HepG2 (cell line): Measurements from ENCODE around the gene CALN1. TPM values are rescaled to one million over a fixed set of nuclear protein-coding genes. Genes with fewer than 3 reads are reported as not detected.

Experiments
- ATAC-seq: fragments of 200-7000 bp; cut with Tn5 transposase; 3 replicates; pipeline ENCODE4 v1.9.1; 2020; ENCODE audit warnings: mild to moderate bottlenecking, moderate library complexity
- BruUV-seq: library from RNA; stranded (reverse); fragments of 400-500 nt; replicated peaks from 2 replicates; lab custom pipeline; 2021; lab: Mats Ljungman, UMichigan
- CTCF ChIA-PET: fragments of 300-600 bp; formaldehyde crosslinking; extraction: SDS; loops from one replicate; lab custom pipeline; 2021; ENCODE audit warnings: low total read pairs, inconsistent platforms, low intra/inter-chr PET ratio; lab: Yijun Ruan, JAX
- POLR2A ChIA-PET: fragments of 350-600 bp; sonication (Branson Sonifier 250); formaldehyde crosslinking; loops from one replicate; lab custom pipeline; 2020; ENCODE audit warnings: antibody characterized with exemption, inconsistent platforms; lab: Yijun Ruan, JAX
- DNase-seq: peaks from one replicate; pipeline ENCODE4 v3.0.0-alpha.2; 2015; ENCODE audit warnings: low spot score
- FAIRE-seq: peaks from 3 replicates; lab custom pipeline; 2011; peaks lifted over from hg19 to GRCh38; lab: Jason Lieb, UNC
- H2AFZ ChIP-seq: one replicate; pipeline ENCODE4 v1.6.1; 2011; ENCODE audit warnings: low read length, inconsistent platforms
- H3K27ac ChIP-seq: fragments of 300-600 bp; 3 replicates; pipeline ENCODE4 v1.8.0; 2011; ENCODE audit warnings: mixed run types, mild to moderate bottlenecking, mixed read lengths, low read length, inconsistent platforms; ENCODE audit not compliant: insufficient read depth; ENCODE audit errors: extremely low read length
- H3K27me3 ChIP-seq, 2 experiments: fragments of 200-600 bp in 1 of 2; 2 replicates in 1 of 2; 3 replicates in 1 of 2; pipeline versions ENCODE4 v1.6.0 to v1.8.0; 2011; ENCODE audit warnings: low read length in 2 of 2, mild to moderate bottlenecking in 2 of 2, moderate library complexity in 2 of 2, inconsistent platforms in 1 of 2; ENCODE audit not compliant: insufficient read depth in 2 of 2, control insufficient read depth in 1 of 2
- H3K36me3 ChIP-seq, 2 experiments: fragments of 200-600 bp in 1 of 2; replicated peaks in 1 of 2; 2 replicates in 1 of 2; 3 replicates in 1 of 2; pipeline versions ENCODE4 v1.5.1 to v1.8.0; 2011; ENCODE audit warnings: low read length in 2 of 2, inconsistent platforms in 1 of 2; ENCODE audit not compliant: insufficient read depth in 2 of 2, control insufficient read depth in 1 of 2
- H3K4me1 ChIP-seq: 2 replicates; pipeline ENCODE4 v1.5.1; 2012; ENCODE audit warnings: low read length, inconsistent platforms; ENCODE audit not compliant: insufficient read depth
- H3K4me2 ChIP-seq: 2 replicates; pipeline ENCODE4 v1.6.0; 2011; ENCODE audit warnings: low read depth, low read length, inconsistent platforms
- H3K4me3 ChIP-seq, 3 experiments: fragments of 200-600 bp in 1 of 3; sonication (generic), shearing (Covaris generic) in 1 of 3; replicated peaks in 1 of 3; 2 replicates each; pipeline ENCODE4 v1.5.1; 2011 to 2016; ENCODE audit warnings: low read length in 3 of 3, inconsistent platforms in 2 of 3, low read depth in 2 of 3, mild to moderate bottlenecking in 2 of 3, control low read depth in 1 of 3, mixed read lengths in 1 of 3; ENCODE audit not compliant: insufficient read depth in 1 of 3
- H3K79me2 ChIP-seq: one replicate; pipeline ENCODE4 v1.6.1; 2011; ENCODE audit warnings: low read length, inconsistent platforms; ENCODE audit not compliant: insufficient read depth
- H3K9ac ChIP-seq: 2 replicates; pipeline ENCODE4 v1.6.0; 2011; ENCODE audit warnings: mild to moderate bottlenecking, low read depth, low read length, inconsistent platforms; ENCODE audit not compliant: insufficient read depth
- H3K9me3 ChIP-seq: 2 replicates; pipeline ENCODE4 v1.5.1; 2012; ENCODE audit warnings: mild to moderate bottlenecking, low read length
- H4K20me1 ChIP-seq: 2 replicates; pipeline ENCODE4 v1.6.0; 2011; ENCODE audit warnings: inconsistent platforms, mild to moderate bottlenecking, low read length, moderate library complexity; ENCODE audit not compliant: insufficient read depth
- BORCS8-MEF2B ChIP-seq: sonication (generic); formaldehyde crosslinking; IDR thresholded peaks from 2 replicates; pipeline ENCODE4 v1.8.0; 2022; ENCODE audit warnings: mild to moderate bottlenecking, missing genetic modification reagents
- CC2D1A ChIP-seq: sonication (generic); formaldehyde crosslinking; IDR thresholded peaks from 2 replicates; pipeline ENCODE4 v1.8.1; 2023; ENCODE audit warnings: mild to moderate bottlenecking, missing genetic modification reagents
- HIVEP1 ChIP-seq: sonication (generic); formaldehyde crosslinking; IDR thresholded peaks from 2 replicates; pipeline ENCODE4 v1.4.0; 2020; ENCODE audit warnings: mild to moderate bottlenecking, missing genetic modification reagents
- JUN ChIP-seq: sonication (generic); formaldehyde crosslinking; IDR thresholded peaks from 2 replicates; pipeline ENCODE4 v1.4.0; 2020; ENCODE audit warnings: mild to moderate bottlenecking, missing genetic modification reagents
- KDM6A ChIP-seq: IDR thresholded peaks from 2 replicates; pipeline ENCODE4 v1.6.1; 2016; ENCODE audit warnings: low read depth
- PAX8 ChIP-seq: sonication (generic); formaldehyde crosslinking; IDR thresholded peaks from 2 replicates; pipeline ENCODE4 v1.8.0; 2022; ENCODE audit warnings: mild to moderate bottlenecking, missing genetic modification reagents, borderline replicate concordance
- ZBTB1 ChIP-seq: sonication (generic); formaldehyde crosslinking; IDR thresholded peaks from 2 replicates; pipeline ENCODE4 v1.4.0; 2020; ENCODE audit warnings: missing genetic modification reagents, borderline replicate concordance
- ZBTB20 ChIP-seq: sonication (generic); formaldehyde crosslinking; IDR thresholded peaks from 2 replicates; pipeline ENCODE4 v1.8.1; 2023; ENCODE audit warnings: missing genetic modification reagents, low read depth, mild to moderate bottlenecking, borderline replicate concordance
- WGBS: methylation state at CpG from one replicate; pipeline ENCODE4 v1.1.6; 2017; ENCODE audit warnings: low lambda C conversion rate; 5-methylcytosine and 5-hydroxymethylcytosine counted together
- in situ Hi-C: cut with HindIII; loops from 2 replicates; pipeline ENCODE4 v1.10.0; 2017; ENCODE audit warnings: low pct_unique_long_range_greater_than_20kb; ENCODE audit not compliant: extremely low pct_ligation_motif_present
- intact Hi-C: fragments of 100-400 bp; cut with micrococcal nuclease; formaldehyde crosslinking; loops from one replicate; pipeline ENCODE4 v1.10.0; 2022; ENCODE audit not compliant: unreplicated experiment
- polyA plus RNA-seq, 8 experiments: library from polyadenylated mRNA; depleted of rRNA in 3 of 8; stranded (reverse) in 7 of 8; unstranded in 1 of 8; fragments of >200 nt; fragmentation: Illumina TruSeq in 4 of 8; extraction: Trizol in 4 of 8; gene quantifications; 2 replicates each; pipeline versions ENCODE4 v1.2.1 to v1.2.3, GENCODE V29; 2011 to 2016; ENCODE audit warnings: low read depth in 4 of 8, missing spikeins in 1 of 8, mixed read lengths in 1 of 8; ENCODE audit not compliant: insufficient read depth in 1 of 8
- total RNA-seq, 5 experiments: library from RNA; depleted of rRNA; stranded (reverse); fragments of >200 nt; fragmentation: Illumina TruSeq; extraction: Trizol; gene quantifications; 2 replicates each; pipeline ENCODE4 v1.2.3, GENCODE V29; 2016; ENCODE audit warnings: low read depth in 1 of 5
- TF ChIP-seq, protein P1 (sequence below): sonication (generic); formaldehyde crosslinking; IDR thresholded peaks from 2 replicates; pipeline ENCODE4 v1.9.0; 2021; ENCODE audit warnings: missing genetic modification reagents, borderline replicate concordance
- TF ChIP-seq, protein P2 (sequence below): sonication (generic); formaldehyde crosslinking; IDR thresholded peaks from 2 replicates; pipeline ENCODE4 v1.5.1; 2020; ENCODE audit warnings: mild to moderate bottlenecking, missing genetic modification reagents, moderate library complexity
- TF ChIP-seq, protein P3 (sequence below): sonication (generic); formaldehyde crosslinking; IDR thresholded peaks from 2 replicates; pipeline ENCODE4 v1.5.1; 2020; ENCODE audit warnings: mild to moderate bottlenecking, missing genetic modification reagents, moderate library complexity

The CALN1 gene
- total and polyA plus RNA-seq, 2 of the 13 experiments (the other 11 are each of a cell fraction or from before 2014, with no cell fraction given) = not detected

DNA sequence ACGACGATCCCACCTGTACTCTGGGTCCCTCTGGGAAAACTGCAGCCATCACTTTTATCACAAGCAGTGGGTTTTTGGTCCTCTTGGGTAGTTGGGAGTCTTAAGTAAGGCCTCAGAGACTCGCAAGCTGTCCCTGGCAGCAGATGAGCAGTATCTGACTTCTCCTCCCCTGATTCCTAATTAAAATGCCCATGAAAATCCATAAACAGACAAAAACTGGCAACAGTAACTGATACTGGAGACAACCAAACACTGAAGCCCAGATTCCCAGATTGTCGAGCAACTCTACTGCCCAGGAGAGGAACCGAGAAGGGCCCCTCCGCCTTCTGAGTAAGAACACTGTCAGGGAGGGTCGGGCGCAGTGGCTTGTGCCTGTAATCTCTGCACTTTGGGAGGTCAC lies 333.8 kb downstream of the CALN1 start:
- no peak overlapping the region for H3K9ac ChIP-seq
- ChIA-PET CTCF (no interaction called here), POLR2A (no interaction called here)
- 48% methylated on average over 8 of the region's 8 CpGs for WGBS
- no peak overlapping the region for H3K4me2 ChIP-seq
- no peaks in the 10 kb centered on the region for H3K79me2 ChIP-seq
- no peak for ATAC-seq
- in situ Hi-C loops = no loop called here
- H3K4me3 ChIP-seq = no peak overlapping the region
- no peaks in the 10 kb centered on the region for H4K20me1 ChIP-seq
- no peak for TF ChIP-seq HIVEP1
- TF ChIP-seq ZBTB1 (CRISPR knock-in tag) = no peak
- TF ChIP-seq, protein P1, sequence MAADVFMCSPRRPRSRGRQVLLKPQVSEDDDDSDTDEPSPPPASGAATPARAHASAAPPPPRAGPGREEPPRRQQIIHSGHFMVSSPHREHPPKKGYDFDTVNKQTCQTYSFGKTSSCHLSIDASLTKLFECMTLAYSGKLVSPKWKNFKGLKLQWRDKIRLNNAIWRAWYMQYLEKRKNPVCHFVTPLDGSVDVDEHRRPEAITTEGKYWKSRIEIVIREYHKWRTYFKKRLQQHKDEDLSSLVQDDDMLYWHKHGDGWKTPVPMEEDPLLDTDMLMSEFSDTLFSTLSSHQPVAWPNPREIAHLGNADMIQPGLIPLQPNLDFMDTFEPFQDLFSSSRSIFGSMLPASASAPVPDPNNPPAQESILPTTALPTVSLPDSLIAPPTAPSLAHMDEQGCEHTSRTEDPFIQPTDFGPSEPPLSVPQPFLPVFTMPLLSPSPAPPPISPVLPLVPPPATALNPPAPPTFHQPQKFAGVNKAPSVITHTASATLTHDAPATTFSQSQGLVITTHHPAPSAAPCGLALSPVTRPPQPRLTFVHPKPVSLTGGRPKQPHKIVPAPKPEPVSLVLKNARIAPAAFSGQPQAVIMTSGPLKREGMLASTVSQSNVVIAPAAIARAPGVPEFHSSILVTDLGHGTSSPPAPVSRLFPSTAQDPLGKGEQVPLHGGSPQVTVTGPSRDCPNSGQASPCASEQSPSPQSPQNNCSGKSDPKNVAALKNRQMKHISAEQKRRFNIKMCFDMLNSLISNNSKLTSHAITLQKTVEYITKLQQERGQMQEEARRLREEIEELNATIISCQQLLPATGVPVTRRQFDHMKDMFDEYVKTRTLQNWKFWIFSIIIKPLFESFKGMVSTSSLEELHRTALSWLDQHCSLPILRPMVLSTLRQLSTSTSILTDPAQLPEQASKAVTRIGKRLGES (CRISPR knock-in tag) = no peak
- no peak for TF ChIP-seq KDM6A
- DNase-seq = no peak
- H3K4me1 ChIP-seq = no peaks in the 10 kb centered on the region
- intact Hi-C loops = no loop called here
- H2AFZ ChIP-seq = no peak overlapping the region
- no peaks in the 10 kb centered on the region for H3K36me3 ChIP-seq
- no peaks in the 10 kb centered on the region for H3K9me3 ChIP-seq
- BruUV-seq = no TSS peak
- peaks cover 0 to 3% of the 10 kb centered on the region in 2 experiments; a peak in 2 of 5 replicates for H3K27me3 ChIP-seq
- no peak for FAIRE-seq
- no peak overlapping the region for H3K27ac ChIP-seq

DNA sequence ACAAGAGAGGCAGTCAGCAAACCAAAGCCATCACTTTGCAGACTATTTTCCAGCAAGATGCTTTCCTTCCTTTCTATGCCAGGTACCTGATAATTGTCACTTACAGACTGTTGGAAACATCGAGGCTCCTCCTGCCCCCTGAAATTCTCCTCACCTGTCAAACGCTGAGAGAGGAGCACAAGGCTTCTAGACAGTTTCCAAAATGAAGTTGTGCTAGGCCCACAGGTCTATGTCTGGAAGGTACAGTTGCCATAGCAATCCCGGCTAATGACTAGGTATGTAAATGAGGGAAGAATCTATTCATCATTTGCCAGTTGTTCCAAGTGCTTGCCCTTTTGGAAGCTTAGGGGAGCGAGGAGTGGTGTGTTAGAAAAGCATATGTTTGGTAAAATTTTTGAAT lies 334.4 kb downstream of the CALN1 start:
- Histone ChIP-seq H3K27me3 (peaks cover 0 to 3% of the 10 kb centered on the region in 2 experiments; a peak in 1 of 5 replicates), H3K9me3 (no peaks in the 10 kb centered on the region), H2AFZ (no peak overlapping the region), H3K4me2 (no peak overlapping the region), H3K36me3 (no peaks in the 10 kb centered on the region), H3K4me1 (no peaks in the 10 kb centered on the region), H3K4me3 (no peak overlapping the region), H3K79me2 (no peaks in the 10 kb centered on the region), H3K9ac (no peak overlapping the region), H3K27ac (no peak overlapping the region), H4K20me1 (no peaks in the 10 kb centered on the region)
- DNase-seq (no peak), FAIRE-seq (no peak), ATAC-seq (no peak)
- ChIA-PET POLR2A (no interaction called here), CTCF (no interaction called here)
- WGBS = 9% methylated on average over 4 of the region's 4 CpGs
- intact Hi-C loops (no loop called here), in situ Hi-C loops (no loop called here)
- no TSS peak for BruUV-seq
- TF ChIP-seq ZBTB20 (no peak), BORCS8-MEF2B (CRISPR knock-in tag) (no peak), JUN (CRISPR knock-in tag) (no peak), PAX8 (CRISPR knock-in tag) (no peak), CC2D1A (CRISPR knock-in tag) (no peak)
- TF ChIP-seq, protein P2, sequence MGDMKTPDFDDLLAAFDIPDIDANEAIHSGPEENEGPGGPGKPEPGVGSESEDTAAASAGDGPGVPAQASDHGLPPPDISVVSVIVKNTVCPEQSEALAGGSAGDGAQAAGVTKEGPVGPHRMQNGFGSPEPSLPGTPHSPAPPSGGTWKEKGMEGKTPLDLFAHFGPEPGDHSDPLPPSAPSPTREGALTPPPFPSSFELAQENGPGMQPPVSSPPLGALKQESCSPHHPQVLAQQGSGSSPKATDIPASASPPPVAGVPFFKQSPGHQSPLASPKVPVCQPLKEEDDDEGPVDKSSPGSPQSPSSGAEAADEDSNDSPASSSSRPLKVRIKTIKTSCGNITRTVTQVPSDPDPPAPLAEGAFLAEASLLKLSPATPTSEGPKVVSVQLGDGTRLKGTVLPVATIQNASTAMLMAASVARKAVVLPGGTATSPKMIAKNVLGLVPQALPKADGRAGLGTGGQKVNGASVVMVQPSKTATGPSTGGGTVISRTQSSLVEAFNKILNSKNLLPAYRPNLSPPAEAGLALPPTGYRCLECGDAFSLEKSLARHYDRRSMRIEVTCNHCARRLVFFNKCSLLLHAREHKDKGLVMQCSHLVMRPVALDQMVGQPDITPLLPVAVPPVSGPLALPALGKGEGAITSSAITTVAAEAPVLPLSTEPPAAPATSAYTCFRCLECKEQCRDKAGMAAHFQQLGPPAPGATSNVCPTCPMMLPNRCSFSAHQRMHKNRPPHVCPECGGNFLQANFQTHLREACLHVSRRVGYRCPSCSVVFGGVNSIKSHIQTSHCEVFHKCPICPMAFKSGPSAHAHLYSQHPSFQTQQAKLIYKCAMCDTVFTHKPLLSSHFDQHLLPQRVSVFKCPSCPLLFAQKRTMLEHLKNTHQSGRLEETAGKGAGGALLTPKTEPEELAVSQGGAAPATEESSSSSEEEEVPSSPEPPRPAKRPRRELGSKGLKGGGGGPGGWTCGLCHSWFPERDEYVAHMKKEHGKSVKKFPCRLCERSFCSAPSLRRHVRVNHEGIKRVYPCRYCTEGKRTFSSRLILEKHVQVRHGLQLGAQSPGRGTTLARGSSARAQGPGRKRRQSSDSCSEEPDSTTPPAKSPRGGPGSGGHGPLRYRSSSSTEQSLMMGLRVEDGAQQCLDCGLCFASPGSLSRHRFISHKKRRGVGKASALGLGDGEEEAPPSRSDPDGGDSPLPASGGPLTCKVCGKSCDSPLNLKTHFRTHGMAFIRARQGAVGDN = no peak
- TF ChIP-seq, protein P3, sequence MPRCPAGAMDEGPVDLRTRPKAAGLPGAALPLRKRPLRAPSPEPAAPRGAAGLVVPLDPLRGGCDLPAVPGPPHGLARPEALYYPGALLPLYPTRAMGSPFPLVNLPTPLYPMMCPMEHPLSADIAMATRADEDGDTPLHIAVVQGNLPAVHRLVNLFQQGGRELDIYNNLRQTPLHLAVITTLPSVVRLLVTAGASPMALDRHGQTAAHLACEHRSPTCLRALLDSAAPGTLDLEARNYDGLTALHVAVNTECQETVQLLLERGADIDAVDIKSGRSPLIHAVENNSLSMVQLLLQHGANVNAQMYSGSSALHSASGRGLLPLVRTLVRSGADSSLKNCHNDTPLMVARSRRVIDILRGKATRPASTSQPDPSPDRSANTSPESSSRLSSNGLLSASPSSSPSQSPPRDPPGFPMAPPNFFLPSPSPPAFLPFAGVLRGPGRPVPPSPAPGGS (CRISPR knock-in tag) = no peak
